Right atrium auricular region (tissue), 2 donors: ENCODE results near the gene ITGA7. TPM values are rescaled to one million over a fixed set of nuclear protein-coding genes. Genes with fewer than 3 reads are reported as not detected.

Source experiments
- DNase-seq: peaks from one replicate; pipeline ENCODE4 v3.0.0-alpha.2; 2019; ENCODE audit warnings: low spot score
- H3K27ac ChIP-seq, 2 donors: fragments of 200-600 bp; sonication (generic); 1 replicate in 1 of 2; 2 replicates in 1 of 2; pipeline ENCODE4 v1.5.1; 2016 to 2019
- H3K27me3 ChIP-seq, 2 donors: fragments of 200-600 bp; sonication (generic); one replicate each; pipeline versions ENCODE4 v1.5.1 to v1.6.0; 2017 to 2019
- H3K36me3 ChIP-seq: fragments of 200-600 bp; sonication (generic); one replicate; pipeline ENCODE4 v1.5.1; 2016
- H3K4me1 ChIP-seq, 2 donors: fragments of 200-600 bp; sonication (generic); one replicate each; pipeline versions ENCODE4 v1.5.1 to v1.6.0; 2017 to 2019
- H3K4me3 ChIP-seq, 2 donors: fragments of 200-600 bp; sonication (generic); 1 replicate in 1 of 2; 2 replicates in 1 of 2; pipeline ENCODE4 v1.5.1; 2017 to 2019; ENCODE audit warnings: mild to moderate bottlenecking in 1 of 2, moderate library complexity in 1 of 2
- H3K9me3 ChIP-seq, 2 donors: fragments of 200-600 bp; sonication (generic); one replicate each; pipeline ENCODE4 v1.5.1; 2019
- CTCF ChIP-seq, 2 donors: fragments of 200-600 bp; sonication (generic); IDR thresholded peaks; one replicate each; pipeline ENCODE4 v1.5.1; 2019; ENCODE audit warnings: antibody characterized with exemption in 2 of 2
- total RNA-seq, 2 donors: library from RNA; depleted of rRNA; stranded (reverse); fragments of >200 nt; gene quantifications; one replicate each; pipeline ENCODE4 v1.1.0, GENCODE V29; 2016

ITGA7 gene
- total RNA-seq, 2 donors from 2014 or later: 291 to 309 TPM

GRCh38 chr12:55666508-55666907 lies 41.2 kb downstream of the ITGA7 start:
- H3K27me3 ChIP-seq: no peaks in the 10 kb centered on the region
- H3K4me3 ChIP-seq: no peak overlapping the region
- no peaks in the 10 kb centered on the region for H3K36me3 ChIP-seq
- no peaks in the 10 kb centered on the region for H3K4me1 ChIP-seq
- no peak overlapping the region for H3K27ac ChIP-seq
- no peak for TF ChIP-seq CTCF (IDR thresholded peaks at IDR 0.05)
- DNase-seq: no peak
- no peaks in the 10 kb centered on the region for H3K9me3 ChIP-seq

GRCh38 chr12:55664826-55665225 lies 42.9 kb downstream of the ITGA7 start:
- H3K36me3 ChIP-seq: no peaks in the 10 kb centered on the region
- no peaks in the 10 kb centered on the region for H3K27me3 ChIP-seq
- no peak for TF ChIP-seq CTCF (IDR thresholded peaks at IDR 0.05)
- DNase-seq: no peak
- H3K9me3 ChIP-seq: no peaks in the 10 kb centered on the region
- no peak overlapping the region for H3K4me3 ChIP-seq
- H3K27ac ChIP-seq: no peak overlapping the region
- H3K4me1 ChIP-seq: peaks cover 0 to 9% of the 10 kb centered on the region in 2 donors

GRCh38 chr12:55663391-55663790 lies 44.3 kb downstream of the ITGA7 start:
- no peaks in the 10 kb centered on the region for H3K36me3 ChIP-seq
- peaks cover 0 to 18% of the 10 kb centered on the region in 2 donors for H3K4me1 ChIP-seq
- no peaks in the 10 kb centered on the region for H3K27me3 ChIP-seq
- H3K27ac ChIP-seq: no peak overlapping the region
- H3K9me3 ChIP-seq: no peaks in the 10 kb centered on the region
- H3K4me3 ChIP-seq: no peak overlapping the region
- TF ChIP-seq CTCF (IDR thresholded peaks at IDR 0.05): no peak
- DNase-seq: no peak

- Histone ChIP-seq H3K36me3 (no peaks in the 10 kb centered on the region), H3K4me3 (peak overlapping the region in 1 of 2 donors; percentile 5), H3K4me1 (peaks cover 0 to 22% of the 10 kb centered on the region in 2 donors), H3K27me3 (no peaks in the 10 kb centered on the region), H3K27ac (peak overlapping the region; percentile 81 to 97), H3K9me3 (no peaks in the 10 kb centered on the region)
- peak in 1 of 2 donors; percentile 64 for TF ChIP-seq CTCF (IDR thresholded peaks at IDR 0.05)
- DNase-seq: peak; percentile 70
Measured at GRCh38 chr12:55659486-55660385, 48.0 kb downstream of the ITGA7 start.

GRCh38 chr12:55658635-55659391 lies 48.9 kb downstream of the ITGA7 start:
- Histone ChIP-seq H3K36me3 (no peaks in the 10 kb centered on the region), H3K4me3 (no peak overlapping the region), H3K4me1 (peaks cover 0 to 22% of the 10 kb centered on the region in 2 donors), H3K9me3 (no peaks in the 10 kb centered on the region), H3K27me3 (no peaks in the 10 kb centered on the region), H3K27ac (peak overlapping the region; percentile 81 to 97)
- DNase-seq: no peak
- TF ChIP-seq CTCF (IDR thresholded peaks at IDR 0.05): no peak
